ENCODE measurements around the gene CRYBB1.
"Not testable (repeated sequence)": the region's sequence is repeated elsewhere in the genome, so short reads cannot be mapped to it uniquely, and the experiment has no call there.

Gene CRYBB1

DNA sequence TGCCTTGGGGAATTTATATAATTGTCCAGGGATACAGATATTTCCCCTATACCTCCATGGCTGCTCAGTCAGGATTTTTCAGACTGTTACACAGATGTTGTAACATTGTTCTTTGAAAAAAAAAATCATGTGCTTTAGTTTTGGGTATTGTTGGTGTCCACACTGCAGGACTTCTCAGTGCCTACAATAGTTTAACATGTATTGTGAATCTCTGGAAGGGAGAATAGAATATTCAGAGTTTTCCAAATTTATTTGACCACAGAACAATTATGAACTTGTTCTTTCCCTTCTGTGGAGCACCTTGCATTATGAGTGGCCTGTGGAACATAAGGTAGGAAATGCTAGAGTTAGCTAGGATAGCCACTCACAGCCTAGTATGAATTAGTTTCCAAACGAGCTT is 18.5 kb upstream of the CRYBB1 start:
- no peak for DNase-seq (ENCODE audit: low spot score)

DNA sequence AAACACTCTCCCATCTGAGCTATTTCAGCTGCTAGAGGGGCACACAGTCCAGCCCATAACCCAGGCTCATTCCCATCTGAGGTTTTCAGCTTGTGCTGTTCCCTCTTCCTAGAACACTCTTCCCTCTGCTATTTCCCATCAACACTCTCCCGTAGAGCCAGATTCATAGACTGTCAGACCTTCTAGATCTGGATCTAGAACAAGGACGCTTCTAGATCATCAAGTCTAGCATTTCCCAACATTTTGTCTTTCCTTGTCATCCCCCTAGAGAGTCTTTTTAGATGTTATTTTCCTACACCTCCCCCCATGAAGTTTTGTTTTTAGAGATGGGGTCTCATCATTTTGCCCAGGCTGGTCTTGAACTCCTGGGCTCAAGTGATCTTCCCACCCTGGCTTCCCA is 17.3 kb upstream of the CRYBB1 start:
- DNase-seq (ENCODE audit: low spot score): no peak

GRCh38 chr22:26634189-26634588 is 16.4 kb upstream of the CRYBB1 start:
- DNase-seq (ENCODE audit: low spot score): no peak

GRCh38 chr22:26632422-26633155 is 14.8 kb upstream of the CRYBB1 start:
- DNase-seq (ENCODE audit: low spot score): no peak

- DNase-seq (ENCODE audit: low spot score): no peak
Observed at GRCh38 chr22:26631282-26631681, 13.5 kb upstream of the CRYBB1 start.

- no peak for DNase-seq (ENCODE audit: low spot score)
Observed at GRCh38 chr22:26629988-26630761, 12.3 kb upstream of the CRYBB1 start.

GRCh38 chr22:26624803-26625202 is 7.0 kb upstream of the CRYBB1 start:
- DNase-seq (ENCODE audit: low spot score): no peak

DNA sequence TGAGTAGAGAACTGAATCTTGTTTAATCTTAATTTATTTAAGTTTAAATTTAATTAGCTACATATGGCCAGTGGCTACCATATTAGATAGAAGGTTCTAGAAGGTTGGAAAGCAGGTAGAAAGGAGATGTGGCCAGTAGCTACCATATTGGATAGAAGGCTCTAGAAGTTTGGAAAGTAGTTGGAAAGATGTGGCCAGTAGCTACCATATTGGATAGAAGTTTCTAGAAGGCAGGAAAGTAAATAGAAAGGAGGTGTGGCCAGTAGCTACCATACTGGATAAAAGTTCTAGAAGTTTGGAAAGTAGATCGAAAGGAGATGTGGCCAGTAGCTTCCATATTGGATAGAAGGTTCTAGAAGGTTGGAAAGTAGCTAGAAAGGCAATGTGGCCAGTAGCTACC is 6.2 kb upstream of the CRYBB1 start:
- DNase-seq (ENCODE audit: low spot score): no peak

DNA sequence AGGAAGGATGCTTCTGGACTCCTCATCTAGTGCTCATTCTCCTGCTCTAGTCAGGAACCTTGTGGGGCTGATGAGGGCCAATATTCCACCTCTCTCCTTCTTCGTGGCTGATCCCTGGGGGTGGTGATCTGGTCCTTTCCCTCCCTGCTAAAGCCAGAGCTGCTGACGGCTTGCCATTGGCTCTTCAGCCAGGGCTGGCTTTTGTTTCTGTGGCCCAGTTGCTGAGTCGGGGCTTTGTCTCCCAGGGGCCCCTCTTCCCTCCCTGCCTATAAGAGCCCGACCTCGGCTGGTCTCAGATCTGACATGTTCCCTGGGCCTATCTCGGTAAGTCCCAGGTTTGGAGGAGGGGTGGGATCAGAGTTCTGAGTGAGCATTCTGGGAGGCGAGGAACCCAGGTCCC is 3.8 kb upstream of the CRYBB1 start, which contains the start of gene CRYBA4:
Gene CRYBA4 (plus strand): TSS at position 301 of the 400 bp plus-strand sequence. CDS start 634 bp downstream, outside the sequence.
- DNase-seq (ENCODE audit: low spot score): no peak

- DNase-seq (ENCODE audit: low spot score): no peak
Observed at GRCh38 chr22:26620197-26620596, 2.4 kb upstream of the CRYBB1 start.

- DNase-seq (ENCODE audit: low spot score): no peak
Observed at GRCh38 chr22:26619510-26619909, 1.7 kb upstream of the CRYBB1 start.

GRCh38 chr22:26618455-26618854 is 628 bp upstream of the CRYBB1 start:
- DNase-seq (ENCODE audit: low spot score): no peak

GRCh38 chr22:26616650-26617049 is 1.2 kb downstream of the CRYBB1 start:
- DNase-seq (ENCODE audit: low spot score): no peak

- DNase-seq (ENCODE audit: low spot score): no peak
Observed at GRCh38 chr22:26615830-26616435, 1.9 kb downstream of the CRYBB1 start.

- no peak for DNase-seq (ENCODE audit: low spot score)
Observed at GRCh38 chr22:26615149-26615548, 2.7 kb downstream of the CRYBB1 start.

DNA sequence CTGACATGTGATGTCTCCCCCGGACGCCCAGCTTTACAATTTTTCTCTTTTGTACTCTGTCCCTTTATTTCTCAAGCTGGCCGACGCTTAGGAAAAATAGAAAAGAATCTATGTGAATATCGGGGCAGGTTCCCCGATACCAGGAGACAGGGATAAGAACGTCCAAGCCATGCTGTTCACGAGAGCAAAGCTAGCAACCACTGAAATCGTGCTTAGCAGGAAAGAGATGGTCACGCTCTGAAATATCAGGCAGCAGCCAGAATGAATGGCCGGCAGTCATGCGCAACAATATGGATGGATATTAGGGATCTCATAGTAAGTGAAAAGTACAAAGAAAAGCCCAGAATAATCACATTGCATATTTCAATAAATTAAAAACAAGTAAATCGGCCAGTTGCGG is 3.5 kb downstream of the CRYBB1 start:
- no peak for DNase-seq (ENCODE audit: low spot score)

DNA sequence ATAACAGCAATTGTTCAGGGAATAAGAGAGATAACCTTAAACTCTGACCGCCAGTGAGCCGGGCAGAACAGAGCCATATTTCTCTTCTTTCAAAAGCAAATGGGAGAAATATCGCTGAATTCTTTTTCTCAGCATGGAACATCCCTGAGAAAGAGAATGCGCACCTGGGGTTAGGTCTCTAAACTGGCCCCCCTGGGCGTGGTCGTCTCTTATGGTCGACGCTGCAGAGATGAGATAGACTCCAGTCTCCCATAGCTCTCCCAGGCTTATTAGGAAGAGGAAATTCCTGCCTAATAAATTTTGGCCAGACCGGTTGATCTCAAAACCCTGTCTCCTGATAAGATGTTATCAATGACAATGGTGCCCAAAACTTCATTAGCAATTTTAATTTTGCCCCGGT is 4.1 kb downstream of the CRYBB1 start:
- not testable (repeated sequence) for DNase-seq (ENCODE audit: low spot score)

- DNase-seq (ENCODE audit: low spot score): no peak
Observed at GRCh38 chr22:26612652-26613051, 5.2 kb downstream of the CRYBB1 start.

DNA sequence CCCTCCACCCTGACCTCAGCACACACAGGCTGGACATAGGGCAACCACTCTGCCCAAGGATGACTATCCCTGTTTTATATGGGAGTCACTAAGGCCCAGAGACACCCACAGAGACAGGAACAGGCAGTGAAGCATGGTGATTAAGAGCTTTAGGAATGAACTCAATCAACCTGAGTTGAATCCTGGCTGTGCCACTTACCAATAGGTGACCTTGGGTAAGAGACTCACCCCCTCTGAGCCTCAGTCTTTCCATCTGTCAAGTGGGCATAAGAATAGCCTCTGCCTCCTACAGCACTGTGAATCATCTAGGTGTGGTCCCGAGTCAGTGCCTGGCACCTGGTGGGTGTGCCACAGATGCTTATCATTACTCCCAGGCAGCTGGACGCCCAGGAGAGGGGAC is 6.8 kb downstream of the CRYBB1 start:
- DNase-seq (ENCODE audit: low spot score): no peak

DNA sequence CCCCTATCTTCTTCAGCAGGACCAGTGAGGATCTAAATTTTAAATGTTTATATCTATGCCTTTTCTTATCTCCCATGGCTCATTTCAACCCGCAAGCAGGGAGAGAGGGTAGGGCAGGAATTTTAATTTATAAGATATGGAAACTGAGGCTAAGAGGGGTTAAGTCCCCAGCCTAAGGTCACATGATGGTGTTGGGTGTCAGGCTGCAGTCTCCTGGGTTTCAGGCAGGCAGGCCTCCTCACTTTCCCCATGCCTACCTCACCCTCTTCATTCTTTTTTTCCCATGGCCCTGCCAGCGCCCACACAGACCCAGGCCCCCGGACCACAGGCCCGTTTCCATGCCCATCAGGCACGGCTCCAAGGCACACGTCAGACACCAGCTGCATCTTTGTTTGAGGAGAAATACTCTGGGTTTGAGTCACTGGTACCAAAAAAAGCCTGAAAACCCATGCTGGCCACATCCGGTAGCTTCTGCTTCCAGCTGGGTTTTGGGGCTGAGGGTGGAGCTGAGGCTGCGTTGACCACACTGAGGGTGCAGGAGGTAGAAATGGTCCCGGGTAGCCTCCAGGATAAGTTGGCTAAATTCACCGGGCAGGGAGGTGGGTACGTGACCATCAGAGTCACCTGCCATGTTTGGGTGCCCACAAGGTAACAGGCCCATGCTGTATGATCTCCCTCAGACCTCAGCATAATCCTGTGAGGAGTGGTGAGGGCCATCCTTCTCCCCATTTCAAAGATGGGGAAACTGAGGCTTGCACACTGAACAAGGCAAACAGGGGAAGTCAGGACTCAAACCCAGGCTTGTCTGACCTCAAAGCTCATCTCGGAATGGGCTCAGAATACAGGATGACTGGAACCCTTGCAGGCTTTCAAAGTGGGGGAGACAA is 7.5 kb downstream of the CRYBB1 start:
- DNase-seq (ENCODE audit: low spot score): peak; percentile 67

GRCh38 chr22:26609287-26609686 is 8.5 kb downstream of the CRYBB1 start:
- DNase-seq (ENCODE audit: low spot score): no peak

DNA sequence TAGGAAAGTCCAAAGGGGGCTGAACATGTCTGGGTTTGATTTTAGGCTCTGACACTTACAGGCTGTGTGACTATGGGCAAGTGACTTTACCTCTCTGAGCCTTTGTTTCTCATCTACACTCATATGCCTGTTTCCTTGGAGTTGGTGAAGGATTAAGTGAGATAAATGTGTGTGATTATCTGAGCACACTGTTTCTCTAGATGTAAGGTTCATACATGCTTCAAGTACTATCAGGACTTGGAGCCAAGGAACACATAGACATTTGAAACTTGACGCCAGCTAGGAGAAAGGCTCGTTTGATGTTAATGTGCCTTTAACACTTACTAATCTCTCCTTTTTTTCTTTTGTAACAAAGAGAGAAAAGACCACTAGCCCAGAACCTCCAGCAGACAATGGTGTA is 9.7 kb downstream of the CRYBB1 start:
- DNase-seq (ENCODE audit: low spot score): no peak

Measured in Ammon's horn (tissue), 1 donor.